Naive B cell (primary cell): ENCODE measurements around the gene STAT5B. TPM values are rescaled to one million over a fixed set of nuclear protein-coding genes. Genes with fewer than 3 reads are reported as not detected.
"Not testable (repeated sequence)": the region's sequence is repeated elsewhere in the genome, so short reads cannot be mapped to it uniquely, and the experiment has no call there.

ENCODE experiments used
- ATAC-seq, 2 donors: fragments of 150-1000 bp; cut with Tn5 transposase; 2 replicates each; pipeline ENCODE4 v1.10.0; 2021; ENCODE audit warnings: low read depth in 2 of 2, mild to moderate bottlenecking in 2 of 2, moderate library complexity in 2 of 2
- DNase-seq: peaks from one replicate; pipeline ENCODE4 v3.0.0; 2022
- H3K27ac Mint-ChIP-seq, 6 donors: one replicate each; pipeline ENCODE4 v1.8.0; 2020 to 2022; ENCODE audit warnings: mild to moderate bottlenecking in 6 of 6, mixed read lengths in 6 of 6, moderate library complexity in 5 of 6, inconsistent platforms in 2 of 6
- H3K27me3 Mint-ChIP-seq, 3 donors: one replicate each; pipeline ENCODE4 v1.8.0; 2021 to 2022; ENCODE audit warnings: mixed read lengths in 3 of 3, mild to moderate bottlenecking in 1 of 3
- H3K36me3 Mint-ChIP-seq, 2 donors: one replicate each; pipeline ENCODE4 v1.8.0; 2020 to 2022; ENCODE audit warnings: mixed read lengths in 2 of 2, inconsistent platforms in 1 of 2, mild to moderate bottlenecking in 1 of 2
- H3K4me1 Mint-ChIP-seq, 3 donors: one replicate each; pipeline ENCODE4 v1.8.0; 2020 to 2022; ENCODE audit warnings: mixed read lengths in 3 of 3, inconsistent platforms in 1 of 3, mild to moderate bottlenecking in 1 of 3, moderate library complexity in 1 of 3
- H3K4me3 Mint-ChIP-seq, 8 donors: one replicate each; pipeline ENCODE4 v1.8.0; 2020 to 2022; ENCODE audit warnings: mild to moderate bottlenecking in 8 of 8, mixed read lengths in 8 of 8, moderate library complexity in 8 of 8, inconsistent platforms in 2 of 8
- H3K9me3 Mint-ChIP-seq, 7 donors: one replicate each; pipeline ENCODE4 v1.8.0; 2020 to 2022; ENCODE audit warnings: mixed read lengths in 7 of 7, mild to moderate bottlenecking in 5 of 7, inconsistent platforms in 2 of 7, moderate library complexity in 1 of 7
- polyA plus RNA-seq, 6 donors: library from polyadenylated mRNA; unstranded; fragments of 300-500 nt; fragmentation: Illumina TruSeq; gene quantifications; one replicate each; pipeline ENCODE4 v1.2.3, GENCODE V29; 2021; ENCODE audit warnings: low read depth in 6 of 6

Gene STAT5B
- polyA plus RNA-seq, 6 donors from 2014 or later: 22.8 to 52.6 (median 42.6) TPM

DNA sequence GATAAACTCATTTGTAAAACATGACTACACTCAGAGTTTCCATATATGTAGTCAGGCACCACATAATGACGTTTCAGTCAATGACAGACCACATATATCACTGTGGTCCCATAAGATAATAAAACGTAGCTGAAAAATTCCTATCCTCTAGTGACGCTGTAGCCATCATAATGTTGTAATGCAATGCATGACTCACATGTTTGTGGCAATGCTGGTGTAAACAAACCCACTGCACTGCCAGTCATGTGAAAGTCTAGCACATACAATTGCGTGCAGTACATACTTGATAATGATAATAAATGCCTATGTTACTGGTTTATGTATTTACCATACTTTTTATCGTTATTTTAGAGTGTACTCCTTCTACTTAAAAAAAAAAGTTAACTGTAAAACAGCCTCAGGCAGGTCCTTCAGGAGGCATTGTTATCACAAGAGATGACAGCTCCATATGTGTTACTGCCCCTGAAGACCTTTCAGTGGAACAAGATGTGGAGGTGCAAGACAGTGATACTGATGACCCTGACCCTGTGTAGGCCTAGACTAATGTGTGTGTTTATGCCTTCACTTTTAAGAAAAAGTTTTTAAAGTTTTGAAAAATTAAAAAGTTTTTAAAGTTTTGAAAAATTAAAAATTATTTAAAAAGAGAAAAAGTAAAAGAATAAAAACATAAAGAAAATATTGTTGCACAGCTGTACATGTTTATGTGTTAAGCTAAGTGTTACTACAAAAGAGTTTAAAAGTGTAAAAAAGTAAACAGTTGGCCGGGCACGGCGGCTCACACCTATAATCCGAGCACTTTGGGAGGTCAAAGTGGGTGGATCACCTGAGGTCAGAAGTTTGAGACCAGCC is 9.0 kb downstream of the STAT5B start:
- no peak for ATAC-seq
- H3K4me3 Mint-ChIP-seq: no peak overlapping the region
- no peak for DNase-seq
- H3K36me3 Mint-ChIP-seq: no peaks in the 10 kb centered on the region
- no peak overlapping the region for H3K27ac Mint-ChIP-seq
- peaks cover 9 to 10% (median 10%) of the 10 kb centered on the region in 3 donors for H3K4me1 Mint-ChIP-seq
- no peaks in the 10 kb centered on the region for H3K9me3 Mint-ChIP-seq
- H3K27me3 Mint-ChIP-seq: no peaks in the 10 kb centered on the region

DNA sequence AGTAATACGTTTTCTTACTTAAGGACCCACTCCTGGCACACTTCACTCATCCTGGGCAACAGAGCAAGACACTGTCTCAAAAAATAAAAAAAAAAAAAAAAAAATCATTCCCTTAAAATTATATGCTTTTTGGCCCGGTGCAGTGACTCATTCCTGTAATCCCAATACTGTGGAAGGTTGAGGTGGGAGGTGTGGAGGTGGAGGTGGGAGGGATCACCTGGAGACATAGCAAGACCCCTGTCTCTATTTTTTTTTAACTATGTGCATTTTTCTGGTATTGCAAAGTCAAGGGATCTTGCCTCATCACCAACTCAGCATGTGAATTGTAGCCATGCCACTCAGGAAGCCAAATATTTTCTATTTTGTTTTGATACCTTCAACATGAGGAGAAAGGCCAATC is 9.7 kb downstream of the STAT5B start:
- no peak for DNase-seq
- Mint-ChIP-seq H3K4me3 (no peak overlapping the region), H3K9me3 (no peaks in the 10 kb centered on the region), H3K4me1 (peaks cover 2 to 3% (median 3%) of the 10 kb centered on the region in 3 donors), H3K27ac (no peak overlapping the region), H3K36me3 (no peaks in the 10 kb centered on the region), H3K27me3 (no peaks in the 10 kb centered on the region)
- no peak for ATAC-seq

DNA sequence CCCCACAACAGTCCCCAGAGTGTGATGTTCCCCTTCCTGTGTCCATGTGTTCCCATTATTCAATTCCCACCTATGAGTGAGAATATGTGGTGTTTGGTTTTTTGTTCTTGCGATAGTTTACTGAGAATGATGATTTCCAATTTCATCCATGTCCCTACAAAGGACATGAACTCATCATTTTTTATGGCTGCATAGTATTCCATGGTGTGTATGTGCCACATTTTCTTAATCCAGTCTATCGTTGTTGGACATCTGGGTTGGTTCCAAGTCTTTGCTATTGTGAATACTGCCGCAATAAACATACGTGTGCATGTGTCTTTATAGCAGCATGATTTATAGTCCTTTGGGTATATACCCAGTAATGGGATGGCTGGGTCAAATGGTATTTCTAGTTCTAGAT is 11.8 kb downstream of the STAT5B start:
- not testable (repeated sequence) for H3K27me3 Mint-ChIP-seq, DNase-seq, ATAC-seq, H3K9me3 Mint-ChIP-seq, H3K27ac Mint-ChIP-seq, H3K4me3 Mint-ChIP-seq, H3K36me3 Mint-ChIP-seq
- H3K4me1 Mint-ChIP-seq: peaks cover 4 to 11% (median 10%) of the 10 kb centered on the region in 3 donors

DNA sequence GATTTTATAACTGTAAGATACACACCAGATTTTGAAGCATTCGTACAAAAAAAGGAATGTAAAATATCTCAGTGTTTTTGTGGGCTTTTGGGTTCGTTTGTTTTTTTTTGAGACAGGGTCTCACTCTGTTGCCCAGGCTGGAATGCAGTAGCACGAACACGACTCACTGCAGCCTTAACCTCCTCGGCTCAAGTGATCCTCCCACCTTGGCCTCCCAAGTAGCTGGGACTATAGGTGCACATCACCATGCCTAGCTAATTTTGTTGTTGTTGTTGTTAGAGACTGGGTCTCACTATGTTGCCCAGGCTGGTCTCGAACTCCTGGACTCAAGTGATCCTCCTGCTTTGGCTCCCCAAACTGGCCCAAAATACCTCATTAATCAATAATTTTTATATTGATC is 15.9 kb downstream of the STAT5B start:
- ATAC-seq (no peak), DNase-seq (no peak)
- no peak overlapping the region for H3K4me3 Mint-ChIP-seq
- no peaks in the 10 kb centered on the region for H3K27me3 Mint-ChIP-seq
- H3K9me3 Mint-ChIP-seq: no peaks in the 10 kb centered on the region
- H3K36me3 Mint-ChIP-seq: no peaks in the 10 kb centered on the region
- peak overlapping the region in 1 of 6 donors; percentile 32 for H3K27ac Mint-ChIP-seq
- peaks cover 6 to 21% (median 20%) of the 10 kb centered on the region in 3 donors for H3K4me1 Mint-ChIP-seq

DNA sequence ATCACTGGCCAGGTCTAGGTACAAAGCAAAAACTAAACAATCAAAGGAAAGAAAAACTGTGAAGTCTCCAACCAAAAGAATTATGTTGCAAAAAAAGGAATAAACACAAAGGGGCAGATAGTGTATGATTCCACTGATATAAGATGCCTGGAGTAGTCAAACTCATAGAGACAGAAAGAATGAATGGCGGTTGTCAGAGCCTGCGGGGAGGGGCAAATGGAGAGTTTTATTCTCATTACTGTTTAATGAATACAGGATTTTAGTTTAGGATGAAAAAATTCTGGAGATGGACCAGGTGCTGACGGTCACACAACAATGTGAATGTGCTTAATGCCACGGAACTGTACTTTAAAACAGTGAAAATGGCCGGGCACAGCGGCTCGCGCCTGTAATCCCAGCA is 20.7 kb downstream of the STAT5B start:
- Mint-ChIP-seq H3K4me3 (no peak overlapping the region), H3K27ac (no peak overlapping the region), H3K4me1 (peaks cover 15 to 20% (median 15%) of the 10 kb centered on the region in 3 donors), H3K36me3 (no peaks in the 10 kb centered on the region), H3K27me3 (no peaks in the 10 kb centered on the region), H3K9me3 (no peaks in the 10 kb centered on the region)
- DNase-seq (no peak), ATAC-seq (no peak)

DNA sequence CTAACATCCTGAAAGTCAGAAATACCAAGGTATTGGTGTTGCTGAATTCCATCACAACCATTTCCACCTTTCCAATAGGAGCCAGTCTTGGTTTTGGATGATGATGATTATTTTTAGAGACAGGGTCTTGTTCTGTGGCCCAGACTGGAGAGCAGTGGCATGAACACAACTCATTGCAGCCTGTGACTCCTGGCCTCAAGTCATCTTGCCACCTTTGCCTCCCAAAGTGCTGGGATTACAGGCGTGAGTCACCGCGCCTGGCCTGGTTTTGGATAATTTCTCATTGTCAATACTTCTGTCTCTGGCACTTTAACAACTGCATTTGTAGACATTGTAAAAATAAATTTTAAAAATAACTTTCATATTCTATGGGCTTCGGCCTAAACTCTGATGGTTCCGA is 22.6 kb downstream of the STAT5B start:
- H3K27ac Mint-ChIP-seq: no peak overlapping the region
- no peaks in the 10 kb centered on the region for H3K36me3 Mint-ChIP-seq

DNA sequence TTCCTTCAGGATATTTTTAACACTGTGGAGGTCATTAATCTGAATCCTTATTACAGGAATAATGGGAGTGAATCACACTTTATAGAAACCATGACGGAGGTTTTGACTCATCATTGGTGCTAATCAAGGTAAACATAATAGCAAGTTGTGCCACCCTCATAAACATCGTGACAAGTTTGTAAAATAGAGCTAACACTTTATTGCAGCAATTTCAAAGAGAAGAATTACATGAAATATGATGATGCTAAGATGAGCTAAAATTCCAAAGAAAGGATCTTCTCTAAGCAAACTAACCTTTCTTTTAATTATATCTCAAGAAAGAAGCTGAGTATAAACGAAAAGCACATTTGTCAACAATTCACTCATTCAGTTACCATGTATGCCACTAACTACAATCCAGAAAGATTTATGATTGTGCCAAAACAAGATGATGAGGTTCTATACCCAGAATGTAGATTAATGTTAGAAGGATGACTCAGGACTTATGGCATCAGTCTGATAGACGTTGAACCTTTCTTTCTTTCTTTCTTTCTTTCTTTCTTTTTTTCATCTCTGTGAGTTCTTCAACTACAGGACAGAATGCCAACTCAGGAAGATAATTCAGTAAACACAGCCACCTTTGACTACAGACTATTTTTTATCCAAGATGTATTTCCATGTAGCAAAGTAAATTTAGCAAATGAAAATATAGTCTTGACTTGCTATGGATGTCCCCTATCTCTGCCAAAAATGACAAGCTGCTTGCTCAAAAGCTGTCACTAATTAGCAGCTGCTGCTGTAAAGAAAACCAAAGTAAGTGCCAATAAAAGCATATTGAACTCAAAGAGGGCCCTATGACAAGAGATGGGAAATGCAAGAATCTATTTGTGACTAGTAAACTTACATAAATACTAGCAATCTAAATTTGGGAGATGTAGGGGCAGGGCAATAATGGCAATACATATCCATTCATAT is 23.3 kb downstream of the STAT5B start:
- ATAC-seq: no peak
- Mint-ChIP-seq H3K27me3 (no peaks in the 10 kb centered on the region), H3K27ac (peak overlapping the region in 1 of 6 donors; percentile 5), H3K4me3 (no peak overlapping the region), H3K4me1 (peaks cover 22 to 32% (median 28%) of the 10 kb centered on the region in 3 donors), H3K36me3 (no peaks in the 10 kb centered on the region), H3K9me3 (no peaks in the 10 kb centered on the region)
- DNase-seq: no peak

More for the DNA sequence above, 22.6 kb downstream of the STAT5B start:
- Mint-ChIP-seq H3K9me3 (no peaks in the 10 kb centered on the region), H3K4me3 (no peak overlapping the region), H3K27me3 (no peaks in the 10 kb centered on the region), H3K4me1 (peaks cover 19 to 28% (median 23%) of the 10 kb centered on the region in 3 donors)
- ATAC-seq (no peak), DNase-seq (no peak)

DNA sequence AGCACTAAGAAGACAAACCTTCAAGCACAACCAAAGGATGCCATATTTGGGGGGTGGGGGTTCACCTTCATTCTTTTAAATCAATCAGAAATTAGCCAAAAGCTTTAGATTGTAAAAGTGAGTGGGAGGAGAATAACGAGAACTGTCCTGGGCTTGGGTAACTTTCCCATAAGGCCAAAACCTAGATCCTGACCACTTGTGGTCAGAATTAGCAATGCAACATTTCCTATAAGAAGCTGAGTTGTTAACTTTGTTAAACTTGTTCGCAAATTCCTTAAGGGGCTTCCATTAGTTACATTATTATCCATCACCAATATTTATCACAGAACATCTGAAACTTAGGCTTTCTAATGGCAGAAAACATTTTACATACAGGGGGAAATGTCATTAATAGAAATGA is 25.1 kb downstream of the STAT5B start:
- ATAC-seq: no peak
- Mint-ChIP-seq H3K36me3 (no peaks in the 10 kb centered on the region), H3K4me1 (peaks cover 32 to 45% (median 39%) of the 10 kb centered on the region in 3 donors), H3K9me3 (no peaks in the 10 kb centered on the region), H3K4me3 (peak overlapping the region in 1 of 8 donors; percentile 41), H3K27me3 (no peaks in the 10 kb centered on the region), H3K27ac (no peak overlapping the region)
- no peak for DNase-seq

DNA sequence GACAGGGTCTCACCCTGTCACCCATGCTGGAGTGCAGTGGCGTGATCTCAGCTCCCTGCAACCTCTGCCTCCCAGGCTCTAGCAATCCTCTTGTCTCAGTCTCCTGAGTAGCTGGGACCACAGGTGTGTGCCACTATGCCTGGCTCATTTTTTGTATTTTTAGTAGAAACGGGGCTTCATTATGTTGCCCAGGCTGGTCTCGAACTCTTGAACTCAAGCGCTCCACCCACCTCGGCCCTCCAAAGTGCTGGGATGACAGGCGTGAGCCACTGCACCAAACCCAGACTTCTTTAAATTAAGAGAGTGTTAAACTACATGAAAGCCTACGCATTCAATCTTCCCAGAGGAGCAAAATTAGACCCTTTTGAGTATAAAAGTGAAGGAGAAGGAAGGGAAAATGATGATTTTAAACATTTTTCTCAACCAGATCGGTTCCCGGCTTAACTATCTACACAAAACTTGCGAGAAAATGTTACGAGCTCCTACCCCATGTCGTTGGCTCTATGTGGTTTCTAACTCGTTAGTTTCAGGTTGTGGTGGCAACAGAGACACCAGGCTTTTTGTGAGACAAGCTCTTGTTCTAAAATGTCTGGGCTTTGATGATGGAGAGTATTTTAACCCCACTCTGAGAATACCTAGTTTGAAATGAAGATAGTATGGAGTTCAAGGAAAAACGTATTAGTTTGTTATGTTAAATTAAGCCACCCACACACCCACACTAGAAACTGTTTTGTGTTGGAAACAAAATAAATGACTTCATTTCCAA is 26.3 kb downstream of the STAT5B start:
- ATAC-seq (no peak), DNase-seq (no peak)
- Mint-ChIP-seq H3K9me3 (no peaks in the 10 kb centered on the region), H3K36me3 (no peaks in the 10 kb centered on the region), H3K4me1 (peaks cover 29 to 36% (median 31%) of the 10 kb centered on the region in 3 donors), H3K4me3 (peak overlapping the region in 6 of 8 donors; percentile 10 to 64 (median 42)), H3K27me3 (no peaks in the 10 kb centered on the region), H3K27ac (peak overlapping the region in 4 of 6 donors; percentile 47 to 98 (median 82))

DNA sequence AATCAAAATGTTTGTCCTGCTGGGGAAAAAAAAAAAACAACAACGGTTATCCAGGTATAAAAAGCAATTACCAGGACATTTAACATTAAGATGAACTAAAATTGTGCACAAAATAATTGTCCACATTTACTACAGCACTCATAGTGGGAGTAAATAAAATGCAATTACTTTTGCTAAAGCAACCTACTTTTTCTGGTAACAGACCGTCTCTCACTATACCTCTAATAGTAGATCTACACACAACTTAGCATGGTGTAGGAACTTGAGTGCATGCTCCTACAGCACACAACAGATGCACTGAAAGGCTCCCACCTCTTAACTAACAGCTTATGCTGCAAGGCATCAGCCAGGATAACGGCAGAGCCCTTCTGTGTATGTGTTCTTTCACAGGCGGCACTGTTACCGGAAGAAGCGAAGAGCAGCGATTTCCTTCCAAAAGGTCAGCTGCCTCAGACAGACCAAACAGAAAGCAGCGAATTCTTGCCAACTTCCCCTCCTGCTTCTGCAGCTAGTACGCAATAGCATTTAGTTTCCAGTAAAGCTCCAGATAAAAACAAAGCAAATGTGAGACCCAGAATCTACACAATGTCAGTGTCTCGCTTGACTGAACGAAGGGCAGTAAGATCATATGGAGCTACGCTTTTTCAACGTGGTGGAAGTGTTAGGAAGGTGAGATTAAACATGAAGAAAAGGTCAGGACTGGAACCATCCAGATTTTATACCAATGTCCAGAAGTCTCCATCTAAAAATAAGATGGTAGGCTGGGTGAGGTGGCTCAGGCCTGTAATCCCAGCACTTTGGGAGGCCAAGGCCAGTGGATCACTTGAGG is 27.6 kb downstream of the STAT5B start:
- Mint-ChIP-seq H3K27me3 (no peaks in the 10 kb centered on the region), H3K36me3 (no peaks in the 10 kb centered on the region), H3K4me1 (peaks cover 25 to 40% (median 31%) of the 10 kb centered on the region in 3 donors)

DNA sequence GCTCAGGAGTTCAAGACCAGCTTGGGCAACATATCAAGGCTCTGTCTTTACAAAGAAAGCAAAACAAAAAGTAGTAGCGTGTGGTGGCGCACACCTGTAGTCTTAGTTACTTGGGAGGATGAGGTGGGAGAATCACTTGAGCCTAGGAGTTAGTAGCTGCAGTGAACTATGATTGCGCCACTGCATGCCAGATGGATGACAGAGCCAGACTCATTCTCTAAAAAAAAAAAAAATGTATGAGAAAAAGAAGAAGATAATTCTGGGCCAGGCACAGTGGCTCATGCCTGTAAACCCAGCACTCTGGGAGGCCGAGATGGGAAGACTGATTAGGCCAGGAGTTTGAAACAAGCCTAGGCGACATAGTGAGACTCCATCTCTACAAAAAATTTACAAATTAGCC is 28.5 kb downstream of the STAT5B start:
- H3K4me3 Mint-ChIP-seq: peak overlapping the region; percentile 18 to 93 (median 80)
- H3K9me3 Mint-ChIP-seq: no peaks in the 10 kb centered on the region
- H3K36me3 Mint-ChIP-seq: no peaks in the 10 kb centered on the region
- H3K4me1 Mint-ChIP-seq: peaks cover 19 to 40% (median 31%) of the 10 kb centered on the region in 3 donors
- H3K27me3 Mint-ChIP-seq: no peaks in the 10 kb centered on the region
- ATAC-seq (no peak), DNase-seq (no peak)
- H3K27ac Mint-ChIP-seq: peak overlapping the region; percentile 73 to 99 (median 93)

More for the DNA sequence above, 27.6 kb downstream of the STAT5B start:
- peak overlapping the region; percentile 77 to 93 (median 87) for H3K4me3 Mint-ChIP-seq
- DNase-seq: peak; percentile 76
- no peaks in the 10 kb centered on the region for H3K9me3 Mint-ChIP-seq
- ATAC-seq: peak; percentile 99
- H3K27ac Mint-ChIP-seq: peak overlapping the region; percentile 95 to 99 (median 96)

DNA sequence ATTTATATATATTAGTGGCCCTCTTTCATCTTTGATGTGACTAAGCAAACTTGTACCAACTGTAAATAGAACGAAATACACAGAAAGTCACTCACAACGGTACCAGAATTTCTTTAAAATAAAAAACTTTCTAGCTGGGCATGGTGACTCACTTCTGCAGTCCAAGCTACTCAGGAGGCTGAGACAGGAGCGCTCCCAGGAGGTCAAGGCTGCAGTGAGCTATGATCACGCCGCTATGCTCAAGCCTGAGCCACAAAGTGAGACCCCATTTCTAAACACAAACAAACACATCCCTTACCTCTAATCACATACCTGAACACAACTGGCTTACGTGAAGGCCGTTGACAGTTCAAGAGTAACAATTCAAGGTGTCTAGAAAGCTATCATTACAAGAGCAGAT is 29.7 kb downstream of the STAT5B start:
- Mint-ChIP-seq H3K27me3 (no peaks in the 10 kb centered on the region), H3K9me3 (no peaks in the 10 kb centered on the region), H3K36me3 (no peaks in the 10 kb centered on the region), H3K4me1 (peaks cover 19 to 40% (median 39%) of the 10 kb centered on the region in 3 donors), H3K27ac (peak overlapping the region in 2 of 6 donors; percentile 38 to 86), H3K4me3 (peak overlapping the region in 1 of 8 donors; percentile 20)
- ATAC-seq: no peak
- no peak for DNase-seq
